Measurements from ENCODE around the gene RNF214.

GRCh38 chr11:117187799-117188481 lies 44.5 kb upstream of the RNF214 start:
- no peak for TF ChIP-seq CTCF (optimal IDR thresholded peaks at IDR 0.05 in 1 of 3, IDR thresholded peaks at IDR 0.05 in 1 of 3, conservative IDR thresholded peaks at IDR 0.05 in 1 of 3; ENCODE audit: extremely low read depth in 1 of 3, insufficient read depth in 2 of 3, low read length in 3 of 3)
- no peak for TF ChIP-seq EZH2 (IDR thresholded peaks at IDR 0.05; ENCODE audit: low read length)

All from keratinocyte (primary cell).